Epithelial cell of prostate (primary cell): ENCODE data around the gene PLEKHA7.
"Not testable (repeated sequence)": the region's sequence is repeated elsewhere in the genome, so short reads cannot be mapped to it uniquely, and the experiment has no call there.

Experiments used
- DNase-seq: peaks from one replicate; pipeline ENCODE4 v3.0.0-alpha.2; 2011; ENCODE audit warnings: low read depth, low spot score
- H3K27ac ChIP-seq: fragments of 450-650 bp; 2 replicates; pipeline ENCODE4 v1.5.1; 2017; ENCODE audit warnings: mild to moderate bottlenecking

PLEKHA7 gene

DNA sequence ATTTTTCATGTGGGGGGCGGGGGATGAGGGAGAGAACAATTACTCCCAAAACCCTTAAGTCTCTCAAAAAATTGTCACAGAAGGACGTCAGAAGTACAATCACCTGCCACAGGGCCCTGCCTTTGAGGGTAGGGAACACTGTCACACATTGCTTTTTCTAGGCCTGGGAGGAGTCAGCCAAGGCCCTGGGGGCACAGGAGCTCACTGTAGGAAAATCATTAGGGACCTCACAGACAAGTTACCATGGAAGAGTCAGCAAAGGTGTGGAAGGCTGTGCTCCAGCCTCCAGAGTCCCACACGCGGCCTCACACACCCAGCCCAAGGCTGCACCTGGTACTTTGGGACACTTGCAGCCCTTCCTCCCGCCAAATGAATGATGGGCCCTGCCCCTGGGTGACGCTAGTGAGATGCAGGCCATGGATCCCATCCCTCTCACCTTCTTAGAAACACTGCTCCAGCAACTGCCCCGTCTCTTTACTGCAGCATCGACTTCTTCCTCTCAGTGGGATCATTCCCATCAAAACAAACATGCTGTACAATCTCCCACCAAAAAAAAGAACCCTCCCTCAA, 3.3 kb downstream of the PLEKHA7 start:
- H3K27ac ChIP-seq: no peak overlapping the region
- no peak for DNase-seq

GRCh38 chr11:17008099-17008498, 6.1 kb downstream of the PLEKHA7 start:
- H3K27ac ChIP-seq: no peak overlapping the region
- no peak for DNase-seq

- no peak for DNase-seq
- no peak overlapping the region for H3K27ac ChIP-seq
Observed at GRCh38 chr11:17005646-17006045, 8.6 kb downstream of the PLEKHA7 start.

DNA sequence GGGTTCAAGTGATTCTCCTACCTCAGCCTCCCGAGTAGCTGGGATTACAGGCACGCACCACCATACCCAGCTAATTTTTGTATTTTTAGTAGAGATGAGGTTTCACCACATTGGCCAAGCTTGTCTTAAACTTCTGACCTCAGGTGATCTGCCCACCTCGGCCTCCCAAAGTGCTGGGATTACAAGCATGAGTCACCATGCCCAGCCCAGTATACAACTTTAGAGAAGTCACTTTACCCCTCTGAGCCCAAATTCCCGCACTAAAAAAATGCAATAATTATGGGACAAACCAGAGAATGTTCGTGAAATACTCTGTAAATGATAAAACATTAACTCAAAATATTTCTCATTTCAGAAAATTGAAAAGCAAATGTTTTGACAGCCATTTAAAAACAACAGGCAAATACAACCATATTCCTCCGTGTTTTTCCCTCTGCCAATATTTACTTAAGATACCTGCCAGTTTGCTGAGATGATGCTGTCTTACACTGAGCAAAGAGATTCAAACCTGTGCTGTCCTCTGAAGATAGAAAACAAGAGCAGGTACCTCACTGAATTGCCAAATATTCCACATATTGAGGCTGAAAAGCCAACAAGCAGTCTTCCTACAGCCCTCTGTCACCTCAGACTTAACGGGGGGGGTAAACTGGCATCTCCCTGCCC, 9.6 kb downstream of the PLEKHA7 start:
- no peak for DNase-seq
- H3K27ac ChIP-seq: no peak overlapping the region

DNA sequence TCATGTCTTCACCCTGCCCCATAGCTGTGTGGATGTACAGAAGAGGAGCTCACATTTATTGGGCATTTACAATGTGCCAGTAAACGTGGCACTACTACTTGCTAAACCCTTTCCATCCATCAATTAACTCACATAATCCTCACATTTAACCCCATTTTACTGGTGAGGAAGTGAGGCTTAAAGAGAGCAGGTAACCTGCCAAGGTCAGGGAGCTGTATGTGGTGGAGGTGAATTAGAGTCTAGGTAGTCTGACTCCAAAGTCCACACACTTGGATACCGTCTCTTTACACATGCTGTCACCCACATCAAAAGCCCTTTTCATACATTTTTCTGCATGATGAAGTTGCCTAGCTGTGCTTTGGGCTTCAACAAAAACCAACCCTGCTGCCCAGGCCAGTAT, 10.8 kb downstream of the PLEKHA7 start:
- no peak overlapping the region for H3K27ac ChIP-seq
- DNase-seq: no peak

GRCh38 chr11:17002543-17002942, 11.7 kb downstream of the PLEKHA7 start:
- DNase-seq: no peak
- no peak overlapping the region for H3K27ac ChIP-seq

GRCh38 chr11:17001806-17002205, 12.4 kb downstream of the PLEKHA7 start:
- DNase-seq: no peak
- H3K27ac ChIP-seq: no peak overlapping the region

- no peak for DNase-seq
- H3K27ac ChIP-seq: no peak overlapping the region
Observed at GRCh38 chr11:17000987-17001386, 13.2 kb downstream of the PLEKHA7 start.

GRCh38 chr11:17000253-17000652, 14.0 kb downstream of the PLEKHA7 start:
- H3K27ac ChIP-seq, DNase-seq: not testable (repeated sequence)

DNA sequence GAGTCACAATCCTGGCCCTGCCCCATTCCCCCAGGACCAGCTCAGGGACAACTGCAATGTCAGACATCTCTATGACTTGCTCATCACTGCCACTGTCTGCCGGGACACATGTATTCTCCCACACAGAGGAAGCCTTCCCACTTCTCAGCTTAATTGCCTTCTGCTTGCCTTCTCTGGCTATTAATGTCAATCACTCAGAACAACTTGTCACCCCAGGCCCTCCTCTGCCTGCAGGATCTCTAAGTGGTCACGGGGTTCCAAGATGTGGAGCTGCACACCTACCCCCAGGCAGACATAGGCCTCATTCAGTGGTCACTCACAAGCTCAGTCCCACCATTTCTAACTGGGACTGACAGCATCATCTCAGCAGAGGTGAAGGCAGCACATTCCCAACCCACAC, 15.1 kb downstream of the PLEKHA7 start:
- DNase-seq: no peak
- H3K27ac ChIP-seq: no peak overlapping the region

DNA sequence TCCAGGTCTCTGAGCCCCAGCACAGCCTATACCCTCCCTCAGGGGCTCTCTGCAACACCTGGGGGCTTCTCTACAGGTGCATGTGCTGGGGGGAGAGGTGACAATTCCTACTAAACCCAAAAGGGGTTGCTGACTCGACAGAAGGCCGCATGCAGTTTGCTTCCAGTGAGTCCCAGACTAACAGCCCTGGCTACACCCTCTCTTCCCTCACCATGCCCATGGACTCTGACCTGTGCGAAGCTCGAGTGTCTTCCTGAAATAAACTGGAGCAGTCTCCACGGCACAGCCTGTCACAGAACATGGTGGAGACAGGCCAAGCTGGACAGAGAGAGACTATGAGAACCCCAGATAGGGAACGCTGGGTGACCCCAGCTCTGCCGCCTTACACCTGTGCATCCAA, 16.6 kb downstream of the PLEKHA7 start:
- DNase-seq: no peak

GRCh38 chr11:16993495-16993894, 20.7 kb downstream of the PLEKHA7 start:
- no peak overlapping the region for H3K27ac ChIP-seq
- DNase-seq: no peak

More for the DNA sequence above, 16.6 kb downstream of the PLEKHA7 start:
- H3K27ac ChIP-seq: no peak overlapping the region

DNA sequence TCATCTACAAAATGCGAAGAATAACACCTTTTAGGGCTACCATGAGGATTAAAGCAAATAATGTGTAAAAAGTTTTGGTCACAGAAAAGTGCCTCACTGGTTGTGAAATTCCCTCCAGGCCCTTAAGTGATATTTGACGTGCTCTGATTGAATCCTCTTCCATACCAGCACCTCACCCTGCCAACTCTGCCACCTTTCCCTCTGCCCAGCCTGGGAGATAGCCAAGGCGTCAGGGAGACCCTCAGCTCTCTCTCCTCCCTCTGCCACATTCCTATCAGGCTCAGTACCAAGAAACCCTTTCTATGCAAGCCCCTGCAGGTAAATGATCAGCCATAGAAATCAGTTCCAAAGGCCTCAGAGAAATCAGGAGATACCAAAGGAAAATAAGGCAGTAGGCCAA, 21.4 kb downstream of the PLEKHA7 start:
- DNase-seq: no peak
- H3K27ac ChIP-seq: no peak overlapping the region

DNA sequence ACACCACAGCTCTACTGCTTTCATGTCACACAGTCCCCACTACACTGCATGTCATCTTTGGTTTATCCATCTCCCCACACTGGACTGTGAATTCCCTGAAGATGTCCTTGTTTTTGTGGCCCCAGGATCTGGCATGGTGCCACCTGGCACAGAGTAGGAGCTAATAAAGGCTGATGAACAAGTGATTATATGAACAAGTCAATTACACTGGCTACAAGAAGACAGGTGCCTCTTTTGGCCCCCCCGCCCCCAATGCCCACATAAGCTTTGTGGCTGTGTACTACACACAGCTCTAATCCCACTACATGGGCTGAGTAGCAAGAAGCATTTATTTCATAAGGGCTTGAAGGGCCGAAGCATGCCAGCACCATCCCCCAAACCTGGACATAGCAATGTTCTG, 24.7 kb downstream of the PLEKHA7 start:
- no peak for DNase-seq
- H3K27ac ChIP-seq: no peak overlapping the region

- peak overlapping the region; percentile 5 for H3K27ac ChIP-seq
- DNase-seq: no peak
Observed at GRCh38 chr11:16987205-16987568, 27.0 kb downstream of the PLEKHA7 start.

DNA sequence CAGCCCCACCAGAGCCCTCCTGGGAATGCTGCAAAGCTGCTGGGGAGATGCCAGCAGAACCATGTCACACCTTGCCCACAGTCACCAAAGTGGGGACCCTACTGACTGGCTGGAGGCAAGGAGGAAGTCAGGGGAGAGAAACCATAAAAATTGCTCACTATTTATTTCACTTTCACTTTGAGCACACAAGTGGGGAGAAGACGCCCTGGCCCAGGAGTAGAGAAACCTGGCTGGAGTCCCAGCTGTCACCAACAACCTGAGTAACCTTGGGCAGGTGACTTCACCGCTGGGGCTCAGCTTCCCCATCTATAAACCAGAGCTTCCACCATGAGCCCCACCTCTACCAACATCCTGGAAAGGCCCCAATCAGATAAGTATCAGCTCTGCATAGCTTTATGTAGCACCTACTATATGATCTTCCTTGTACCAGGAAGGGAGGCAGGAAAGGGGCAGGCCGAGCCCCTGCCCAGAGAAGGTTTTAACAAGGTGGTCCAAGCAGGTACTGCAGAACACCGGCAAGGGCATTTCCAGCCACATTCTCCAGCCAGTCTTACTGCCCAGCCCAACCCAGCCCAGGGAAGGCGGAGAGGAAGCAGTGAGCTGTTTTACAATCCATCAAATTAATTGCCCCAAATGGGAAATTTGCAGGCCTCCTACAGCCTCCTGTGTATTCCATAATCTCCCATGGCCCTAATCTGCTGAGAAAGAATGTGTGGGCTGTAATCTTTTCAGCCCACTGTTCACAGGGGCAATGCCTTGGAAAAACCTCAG, 27.6 kb downstream of the PLEKHA7 start:
- DNase-seq: no peak
- peak overlapping the region; percentile 5 for H3K27ac ChIP-seq

GRCh38 chr11:16985297-16985696, 28.9 kb downstream of the PLEKHA7 start:
- H3K27ac ChIP-seq: no peak overlapping the region
- no peak for DNase-seq

DNA sequence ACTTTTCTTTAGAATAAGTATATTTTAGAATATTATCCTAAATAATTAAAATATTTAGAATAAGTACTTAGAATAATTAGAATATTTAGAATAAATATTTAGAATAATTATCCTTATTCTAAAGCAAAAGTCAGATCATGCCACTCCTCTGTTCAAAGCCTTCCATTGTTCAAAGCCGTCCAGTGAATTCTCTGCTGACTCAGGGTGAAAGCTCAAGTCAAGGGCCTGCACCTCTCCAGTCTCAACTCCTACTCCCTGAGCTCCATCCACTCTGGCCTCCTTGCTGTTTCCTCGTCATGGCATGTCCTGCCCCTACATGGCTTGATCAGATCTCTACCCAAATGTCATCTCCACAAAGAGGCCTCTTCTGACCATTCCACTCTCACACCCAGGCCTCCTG, 30.0 kb downstream of the PLEKHA7 start:
- no peak overlapping the region for H3K27ac ChIP-seq
- no peak for DNase-seq

- no peak overlapping the region for H3K27ac ChIP-seq
- no peak for DNase-seq
Observed at GRCh38 chr11:16982809-16983208, 31.4 kb downstream of the PLEKHA7 start.

GRCh38 chr11:16982256-16982671, 31.9 kb downstream of the PLEKHA7 start:
- peak overlapping the region; percentile 24 for H3K27ac ChIP-seq
- no peak for DNase-seq

DNA sequence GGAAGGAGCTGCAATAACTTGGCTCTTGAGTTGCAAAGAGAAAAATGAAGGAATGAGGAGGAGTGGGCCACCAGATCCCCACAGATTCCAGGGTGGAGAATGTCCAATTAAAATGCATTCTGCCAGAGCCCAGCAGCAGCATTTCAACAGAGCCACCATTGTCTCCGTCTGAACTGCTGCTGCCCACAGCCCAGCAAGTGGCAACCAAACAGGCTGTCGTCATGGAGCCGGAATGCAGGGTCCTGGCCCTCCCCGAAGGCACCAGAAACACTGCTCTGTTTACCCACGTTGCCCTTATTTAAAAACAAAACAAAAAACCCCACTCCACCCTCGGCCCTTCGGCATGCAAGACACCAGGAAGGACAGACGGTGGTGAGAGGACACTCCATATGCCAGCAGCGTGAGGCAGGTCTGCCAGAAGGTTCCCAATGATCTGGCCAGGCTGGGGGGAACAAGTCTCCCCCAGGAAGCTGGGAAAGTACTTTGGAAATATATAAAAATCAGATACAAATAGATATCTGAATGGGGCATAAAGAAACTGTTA, 32.5 kb downstream of the PLEKHA7 start:
- H3K27ac ChIP-seq: peak overlapping the region; percentile 24

More for the DNA sequence above, 32.5 kb downstream of the PLEKHA7 start:
- no peak for DNase-seq
